PC-3 (cell line): ENCODE results near the gene CAP2.

ENCODE experiments used
- CTCF ChIP-seq: fragments of 300-600 bp; sonication (generic); conservative IDR thresholded peaks from 2 replicates; pipeline ENCODE4 v1.5.1; 2017; ENCODE audit warnings: antibody characterized with exemption, low read depth, mild to moderate bottlenecking, low read length
- EZH2 ChIP-seq: fragments of 300-600 bp; sonication (generic); IDR thresholded peaks from one replicate; pipeline ENCODE4 v1.6.1; 2017; ENCODE audit warnings: antibody characterized with exemption, mild to moderate bottlenecking, low read length; ENCODE audit not compliant: unreplicated experiment
- EZH2phosphoT487 ChIP-seq: fragments of 300-600 bp; sonication (generic); IDR thresholded peaks from 2 replicates; pipeline ENCODE4 v1.6.1; 2018; ENCODE audit warnings: mild to moderate bottlenecking, antibody characterized with exemption, low read length, borderline replicate concordance

GRCh38 chr6:17600527-17601385 is 207.4 kb downstream of the CAP2 start:
- TF ChIP-seq CTCF (no peak), EZH2phosphoT487 (no peak), EZH2 (no peak)
